Adrenal gland (tissue), 5 donors: ENCODE measurements around the gene CREG1.

Experiments used
- CTCF ChIP-seq, 6 experiments: fragments of 450-650 bp in 4 of 6; fragments of 200-600 bp in 2 of 6; sonication (generic) in 1 of 6; IDR thresholded peaks; 1 replicate in 5 of 6; 2 replicates in 1 of 6; pipeline versions ENCODE4 v1.5.1 to v1.8.0; 2016 to 2021; ENCODE audit warnings: antibody characterized with exemption in 6 of 6, mild to moderate bottlenecking in 2 of 6, moderate library complexity in 1 of 6
- POLR2A ChIP-seq, 2 donors: fragments of 450-650 bp; IDR thresholded peaks; one replicate each; pipeline ENCODE4 v1.6.1; 2017; ENCODE audit warnings: antibody characterized with exemption in 2 of 2, mild to moderate bottlenecking in 2 of 2, moderate library complexity in 1 of 2
- donor health status: DM: no; HTN: no; CAD: no.

GRCh38 chr1:167543199-167543990 lies 10.2 kb downstream of the CREG1 start:
- TF ChIP-seq CTCF (IDR thresholded peaks at IDR 0.05), result no peak
- TF ChIP-seq POLR2A (IDR thresholded peaks at IDR 0.05), result no peak
